Spinal cord (tissue), 10 donors: ENCODE results near the gene AP2A2. TPM values are rescaled to one million over a fixed set of nuclear protein-coding genes. Genes with fewer than 3 reads are reported as not detected.
"Not testable (repeated sequence)": the region's sequence is repeated elsewhere in the genome, so short reads cannot be mapped to it uniquely, and the experiment has no call there.

Source experiments
- DNase-seq, 6 donors: peaks; one replicate each; pipeline versions ENCODE4 v3.0.0 to v3.0.0-alpha.2; 2013 to 2015; ENCODE audit warnings: low spot score in 6 of 6, low read depth in 4 of 6
- H3K27ac ChIP-seq: one replicate; pipeline ENCODE4 v1.5.1; 2013; ENCODE audit warnings: low read depth, low read length, control low read depth
- H3K27me3 ChIP-seq: one replicate; pipeline ENCODE4 v1.6.1; 2013; ENCODE audit warnings: low read length; ENCODE audit not compliant: control insufficient read depth, insufficient read depth
- H3K36me3 ChIP-seq: one replicate; pipeline ENCODE4 v1.6.1; 2013; ENCODE audit warnings: low read length; ENCODE audit not compliant: control insufficient read depth, insufficient read depth
- H3K4me1 ChIP-seq: one replicate; pipeline ENCODE4 v1.6.1; 2013; ENCODE audit warnings: low read length; ENCODE audit not compliant: control insufficient read depth, insufficient read depth
- H3K4me3 ChIP-seq: one replicate; pipeline ENCODE4 v1.5.1; 2013; ENCODE audit warnings: low read depth, low read length, control low read depth
- H3K9me3 ChIP-seq: one replicate; pipeline ENCODE4 v1.6.1; 2013; ENCODE audit warnings: low read length; ENCODE audit not compliant: control insufficient read depth, insufficient read depth
- WGBS: methylation state at CpG from one replicate; pipeline ENCODE4 v1.1.5; 2013; ENCODE audit warnings: missing lambda C conversion rate; ENCODE audit not compliant: insufficient coverage; 5-methylcytosine and 5-hydroxymethylcytosine counted together
- polyA plus RNA-seq, 2 donors: library from polyadenylated mRNA; unstranded; fragments of 120-200 nt; gene quantifications; one replicate each; pipeline ENCODE4 v1.2.1, GENCODE V29; 2013; ENCODE audit not compliant: insufficient read length in 2 of 2
- total RNA-seq, 2 donors: library from RNA; depleted of rRNA in 1 of 2; stranded (reverse); fragments of 120-200 nt in 1 of 2; fragments of >200 nt in 1 of 2; gene quantifications; one replicate each; pipeline versions ENCODE4 v1.2.3 to v1.2.4, GENCODE V29; 2013 to 2014
- donor health status: healthy.

The AP2A2 gene
- total and polyA plus RNA-seq, 4 donors: 46.4 to 132 (median 82.1) TPM

DNA sequence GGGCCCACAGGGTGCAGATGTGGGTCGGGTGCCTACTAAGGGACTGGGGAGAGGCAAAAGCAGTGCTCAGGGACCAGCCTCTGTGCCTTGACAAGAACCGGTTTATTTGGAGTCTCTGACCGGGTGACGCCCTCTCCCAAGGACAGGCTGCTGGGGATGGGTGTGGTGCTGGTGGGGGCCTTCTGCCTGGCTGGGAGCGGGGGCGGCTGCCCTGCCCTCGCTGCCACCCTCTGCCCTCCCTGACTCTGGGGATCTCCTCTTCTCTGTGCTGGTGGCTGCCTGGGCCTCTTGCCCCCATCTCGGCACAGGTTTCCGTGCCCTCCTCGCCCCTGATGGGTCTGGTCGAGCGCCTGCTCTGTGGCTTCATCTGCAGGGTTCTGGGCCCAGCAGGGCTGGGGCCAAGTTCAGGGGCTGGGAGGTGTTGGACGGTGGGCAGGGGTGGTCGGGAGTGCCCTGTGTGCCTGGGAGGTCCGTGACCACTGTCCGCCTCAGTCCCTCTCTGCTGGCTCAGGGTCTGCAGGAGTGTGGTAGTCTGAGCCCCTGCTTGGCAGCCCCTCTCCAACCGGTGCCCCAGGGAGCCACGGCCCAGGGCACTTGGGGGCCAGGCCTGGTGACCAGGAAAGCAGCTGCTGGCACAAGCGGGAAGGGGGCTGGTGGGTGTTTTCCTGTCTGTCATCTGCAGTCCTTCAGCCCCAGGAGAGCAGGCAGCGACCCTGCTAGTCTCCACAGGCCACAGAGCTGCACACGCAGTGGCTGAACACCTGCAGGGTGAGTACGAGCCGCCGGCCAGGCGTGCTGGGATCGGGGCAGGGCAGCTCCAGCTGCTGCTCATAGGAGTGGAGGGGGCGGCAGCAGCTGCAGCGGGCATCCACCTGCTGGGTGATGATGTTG is 87.3 kb downstream of the AP2A2 start:
- WGBS: 70% methylated on average over 24 of the region's 28 CpGs
- no peaks in the 10 kb centered on the region for H3K9me3 ChIP-seq
- no peaks in the 10 kb centered on the region for H3K27me3 ChIP-seq
- H3K36me3 ChIP-seq: peaks cover 84% of the 10 kb centered on the region
- no peak for DNase-seq
- peaks cover 10% of the 10 kb centered on the region for H3K4me1 ChIP-seq
- no peak overlapping the region for H3K27ac ChIP-seq
- H3K4me3 ChIP-seq: no peak overlapping the region

GRCh38 chr11:1013631-1013935 is 87.9 kb downstream of the AP2A2 start:
- no peak for DNase-seq
- H3K36me3 ChIP-seq: peaks cover 79% of the 10 kb centered on the region
- H3K9me3 ChIP-seq: no peaks in the 10 kb centered on the region
- WGBS: 85% methylated on average over 11 of the region's 12 CpGs
- H3K27me3 ChIP-seq: no peaks in the 10 kb centered on the region
- peaks cover 5% of the 10 kb centered on the region for H3K4me1 ChIP-seq
- H3K27ac ChIP-seq: no peak overlapping the region
- H3K4me3 ChIP-seq: no peak overlapping the region

- Histone ChIP-seq H3K4me1 (no peaks in the 10 kb centered on the region), H3K27me3 (no peaks in the 10 kb centered on the region), H3K9me3 (no peaks in the 10 kb centered on the region), H3K4me3 (no peak overlapping the region), H3K36me3 (peaks cover 77% of the 10 kb centered on the region), H3K27ac (no peak overlapping the region)
- 92% methylated on average over 14 of the region's 14 CpGs for WGBS
- DNase-seq: no peak
These were observed 88.6 kb downstream of the AP2A2 start for GRCh38 chr11:1014276-1014675.

GRCh38 chr11:1015064-1015463 is 89.4 kb downstream of the AP2A2 start:
- peaks cover 77% of the 10 kb centered on the region for H3K36me3 ChIP-seq

DNA sequence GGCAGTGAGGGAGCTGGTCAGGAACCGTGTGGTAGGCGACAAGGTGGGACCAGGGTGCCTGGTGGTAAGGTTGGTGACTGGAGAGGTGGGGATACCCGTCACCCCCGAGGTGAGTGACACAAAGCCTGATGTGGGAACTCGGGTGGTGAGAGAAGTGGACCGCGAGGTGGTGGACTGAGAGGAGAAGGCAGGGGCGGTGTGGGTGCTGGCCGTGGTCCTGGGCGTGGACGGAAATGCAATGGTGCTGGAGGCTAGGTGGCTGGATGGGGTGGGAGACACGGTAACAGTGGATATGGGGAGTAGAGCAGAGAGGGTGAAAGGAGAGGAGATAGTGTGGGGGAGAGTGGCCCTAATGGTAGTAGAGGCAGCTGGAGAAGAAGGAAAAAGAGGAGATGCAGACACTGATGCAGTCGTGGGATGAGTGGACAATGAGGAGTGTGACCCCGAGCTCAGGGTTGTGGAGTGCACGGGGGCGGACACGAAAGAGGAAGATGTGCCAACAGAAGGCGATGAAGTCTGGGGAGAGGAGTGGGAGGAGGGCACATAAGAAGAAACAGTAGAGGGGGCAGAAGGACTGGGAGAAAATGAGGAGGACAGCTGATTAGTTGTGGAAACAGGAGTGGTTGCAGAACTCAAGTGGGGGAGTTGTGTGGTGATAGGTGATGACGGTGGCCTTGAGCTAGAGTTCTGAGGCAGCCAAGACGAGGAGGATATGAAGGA is 90.3 kb downstream of the AP2A2 start:
- Histone ChIP-seq H3K36me3 (peaks cover 77% of the 10 kb centered on the region), H3K4me1 (no peaks in the 10 kb centered on the region), H3K9me3 (no peaks in the 10 kb centered on the region), H3K27me3 (no peaks in the 10 kb centered on the region), H3K4me3 (no peak overlapping the region), H3K27ac (no peak overlapping the region)
- DNase-seq: no peak
- 95% methylated on average over 20 of the region's 20 CpGs for WGBS

More at GRCh38 chr11:1015064-1015463, 89.4 kb downstream of the AP2A2 start:
- Histone ChIP-seq H3K27me3 (no peaks in the 10 kb centered on the region), H3K9me3 (no peaks in the 10 kb centered on the region), H3K4me3 (no peak overlapping the region), H3K27ac (no peak overlapping the region), H3K4me1 (no peaks in the 10 kb centered on the region)
- 98% methylated on average over 7 of the region's 7 CpGs for WGBS
- DNase-seq: no peak

DNA sequence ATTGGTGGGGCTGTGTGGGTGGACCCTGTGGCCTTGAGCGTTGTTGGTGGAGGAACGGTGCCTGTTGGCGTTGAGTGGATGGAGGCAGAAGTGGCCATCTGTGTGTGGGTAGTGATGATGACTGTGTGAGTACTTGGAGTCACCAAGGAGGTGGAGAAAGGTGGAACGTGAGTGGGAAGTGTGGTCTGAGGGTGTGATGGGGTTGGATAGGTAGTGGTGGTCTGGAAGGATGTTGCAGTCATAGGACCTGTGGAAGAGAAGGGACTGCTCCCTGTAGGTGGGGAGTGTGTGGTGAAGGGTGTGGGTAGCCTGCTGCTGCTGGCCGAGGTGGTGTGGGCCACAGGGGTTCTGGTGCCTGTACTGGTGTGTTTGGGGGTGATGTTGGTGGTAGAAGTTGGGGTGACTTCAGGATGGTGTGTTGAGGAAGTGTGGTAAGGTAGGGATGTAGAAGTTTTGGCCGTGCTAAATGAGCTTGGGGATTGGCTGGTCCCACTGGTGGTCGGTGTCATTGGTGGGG is 91.0 kb downstream of the AP2A2 start:
- 65% methylated on average over 7 of the region's 7 CpGs for WGBS
- not testable (repeated sequence) for H3K9me3 ChIP-seq, H3K27me3 ChIP-seq, DNase-seq, H3K27ac ChIP-seq, H3K4me3 ChIP-seq, H3K4me1 ChIP-seq
- H3K36me3 ChIP-seq: peaks cover 73% of the 10 kb centered on the region

GRCh38 chr11:1017269-1018005 is 91.8 kb downstream of the AP2A2 start:
- H3K27me3 ChIP-seq: no peaks in the 10 kb centered on the region
- H3K4me3 ChIP-seq: no peak overlapping the region
- no peaks in the 10 kb centered on the region for H3K9me3 ChIP-seq
- peak in 1 of 6 donors; percentile 22 for DNase-seq
- 89% methylated on average over 12 of the region's 12 CpGs for WGBS
- no peak overlapping the region for H3K27ac ChIP-seq
- H3K36me3 ChIP-seq: peaks cover 68% of the 10 kb centered on the region
- no peaks in the 10 kb centered on the region for H3K4me1 ChIP-seq

DNA sequence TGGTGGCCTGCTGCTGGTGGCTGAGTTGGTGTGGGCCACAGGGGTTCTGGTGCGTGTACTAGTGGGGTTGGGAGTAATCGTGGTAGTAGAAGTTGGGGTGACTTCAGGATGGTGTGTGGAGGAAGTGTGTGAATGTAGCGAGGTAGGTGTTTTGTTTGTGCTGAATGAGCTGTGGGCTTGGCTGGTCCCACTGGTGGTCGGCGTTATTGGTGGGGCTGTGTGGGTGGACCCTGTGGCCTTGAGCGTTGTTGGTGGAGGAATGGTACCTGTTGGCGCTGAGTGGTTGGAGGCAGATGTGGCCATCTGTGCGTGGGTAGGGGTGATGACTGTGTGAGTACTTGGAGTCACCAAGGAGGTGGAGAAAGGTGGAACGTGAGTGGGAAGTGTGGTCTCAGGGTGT is 92.4 kb downstream of the AP2A2 start:
- no peak overlapping the region for H3K27ac ChIP-seq
- H3K9me3 ChIP-seq: no peaks in the 10 kb centered on the region
- no peaks in the 10 kb centered on the region for H3K27me3 ChIP-seq
- peaks cover 62% of the 10 kb centered on the region for H3K36me3 ChIP-seq
- no peak overlapping the region for H3K4me3 ChIP-seq
- no peak for DNase-seq
- no peaks in the 10 kb centered on the region for H3K4me1 ChIP-seq
- WGBS: 94% methylated on average over 9 of the region's 9 CpGs

GRCh38 chr11:1019321-1019910 is 93.7 kb downstream of the AP2A2 start:
- 84% methylated on average over 21 of the region's 21 CpGs for WGBS
- Histone ChIP-seq H3K27me3 (no peaks in the 10 kb centered on the region), H3K36me3 (peaks cover 60% of the 10 kb centered on the region), H3K9me3 (no peaks in the 10 kb centered on the region), H3K4me3 (no peak overlapping the region), H3K4me1 (no peaks in the 10 kb centered on the region), H3K27ac (no peak overlapping the region)
- no peak for DNase-seq
